A204.1 (cell line): ENCODE measurements around the gene GPD2.

Source experiments
- FAIRE-seq: peaks from 2 replicates; lab custom pipeline; 2012; peaks lifted over from hg19 to GRCh38; lab: Jason Lieb, UNC

Gene GPD2

DNA sequence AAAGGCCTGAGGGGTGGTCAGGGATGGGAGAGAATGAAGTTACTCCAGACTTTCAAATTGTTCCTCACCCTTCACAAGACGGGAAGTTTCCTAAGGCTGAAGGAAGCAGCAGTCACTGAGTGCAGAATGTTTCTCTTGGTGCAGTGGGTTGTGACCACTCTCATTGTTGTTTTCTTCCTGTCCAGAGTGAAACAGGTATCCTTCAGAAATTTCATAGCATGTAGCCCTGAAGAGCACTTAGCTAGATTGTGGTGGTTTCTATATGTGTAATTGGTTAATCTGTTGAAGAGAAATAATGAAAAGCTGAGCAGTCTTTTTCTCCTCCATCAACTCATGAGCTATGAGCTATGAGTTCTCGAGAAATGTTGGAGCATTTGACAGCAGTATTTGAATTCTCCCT, 96.8 kb downstream of the GPD2 start:
- no peak for FAIRE-seq

DNA sequence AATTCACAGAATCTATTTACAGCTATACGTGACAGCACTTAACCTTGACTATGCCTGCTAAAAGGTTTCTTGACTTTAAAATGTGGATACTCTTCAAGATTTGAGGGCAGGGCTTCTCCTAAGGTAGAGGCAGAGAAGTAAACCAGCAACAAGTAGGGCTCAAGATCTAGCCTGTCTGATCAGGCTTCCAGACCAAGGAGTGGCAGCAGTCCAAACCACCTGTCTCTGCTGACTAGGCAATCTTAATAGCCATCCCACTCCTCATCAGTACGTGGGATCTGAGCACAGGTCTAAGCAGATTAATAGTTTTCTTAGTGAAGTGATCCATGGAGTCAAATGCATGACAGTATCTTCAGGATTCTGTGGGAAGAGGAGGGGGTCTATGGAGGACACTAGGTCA, 100.4 kb downstream of the GPD2 start:
- FAIRE-seq = no peak

DNA sequence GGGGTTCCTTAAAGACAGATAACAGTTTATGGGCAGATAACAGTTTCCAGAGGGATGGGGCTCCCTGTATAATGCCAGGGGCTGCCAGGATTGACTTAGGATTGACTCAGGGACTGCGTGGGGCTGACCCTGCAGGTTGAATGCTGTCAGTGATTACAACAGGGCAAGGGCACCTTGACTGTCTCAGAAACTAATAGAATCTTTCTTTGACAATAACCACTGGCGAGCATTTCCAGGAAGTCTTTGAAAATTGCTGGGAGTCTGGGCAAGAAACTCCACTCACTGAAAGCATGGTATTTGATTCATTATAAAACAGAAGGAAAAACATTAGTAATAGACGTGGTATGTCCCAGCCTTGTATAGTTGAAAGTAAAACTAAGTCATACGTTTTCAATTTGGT, 101.0 kb downstream of the GPD2 start:
- no peak for FAIRE-seq

DNA sequence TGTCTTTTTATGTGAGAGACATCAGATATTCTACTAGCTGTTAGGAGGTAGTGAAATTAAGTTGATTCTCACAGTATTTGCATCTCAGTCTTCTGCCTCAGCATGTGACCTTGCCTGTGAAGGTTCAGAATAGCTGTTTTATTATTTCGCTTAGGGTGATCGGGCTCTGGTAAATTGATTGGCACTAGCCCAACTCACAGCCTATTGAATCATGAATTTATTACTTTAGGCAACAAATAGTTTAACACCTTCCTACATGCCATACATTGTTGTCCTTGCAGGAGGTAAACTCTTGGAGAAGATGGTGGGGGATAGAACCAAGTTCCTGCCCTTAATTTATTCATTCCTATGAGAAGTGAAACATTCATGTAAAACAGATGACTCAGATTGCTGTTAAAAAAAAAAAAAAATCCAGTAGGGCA, 101.9 kb downstream of the GPD2 start:
- FAIRE-seq = no peak

DNA sequence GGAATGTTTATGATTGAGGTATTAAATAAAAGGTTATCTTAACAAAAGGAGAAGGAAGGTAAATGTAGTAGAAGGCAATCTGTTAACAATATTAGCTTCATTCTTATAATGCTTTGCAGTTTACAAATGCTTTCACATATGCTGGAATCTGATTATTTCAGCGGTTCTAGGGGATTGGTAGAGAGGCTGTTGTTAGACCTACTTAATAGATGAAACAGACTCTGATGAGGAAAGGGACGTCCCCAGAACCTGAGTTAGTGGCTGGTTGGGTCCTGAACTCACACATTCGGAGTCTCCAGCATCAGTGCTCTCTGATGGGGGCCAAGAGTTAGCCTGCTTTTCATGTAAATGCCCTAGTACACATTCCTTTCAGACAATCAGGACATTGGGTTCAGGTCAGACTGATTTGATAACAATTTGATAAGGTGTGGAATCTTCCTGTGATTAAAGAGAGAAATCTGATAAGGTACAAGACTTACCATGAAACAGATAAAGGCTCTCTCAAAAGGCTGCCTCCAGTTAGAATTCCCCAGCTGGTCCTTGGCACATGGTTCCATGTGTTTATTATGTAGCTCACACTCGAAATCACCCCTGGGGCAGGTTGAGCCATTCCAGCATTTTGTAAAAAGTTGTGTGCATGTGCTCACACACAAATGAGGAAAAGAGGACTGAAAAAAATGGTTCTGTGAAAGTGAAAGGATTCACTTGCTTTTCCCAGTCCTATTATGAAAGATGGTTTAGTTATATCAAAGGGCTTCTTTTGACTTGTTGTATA, 103.1 kb downstream of the GPD2 start:
- no peak for FAIRE-seq

DNA sequence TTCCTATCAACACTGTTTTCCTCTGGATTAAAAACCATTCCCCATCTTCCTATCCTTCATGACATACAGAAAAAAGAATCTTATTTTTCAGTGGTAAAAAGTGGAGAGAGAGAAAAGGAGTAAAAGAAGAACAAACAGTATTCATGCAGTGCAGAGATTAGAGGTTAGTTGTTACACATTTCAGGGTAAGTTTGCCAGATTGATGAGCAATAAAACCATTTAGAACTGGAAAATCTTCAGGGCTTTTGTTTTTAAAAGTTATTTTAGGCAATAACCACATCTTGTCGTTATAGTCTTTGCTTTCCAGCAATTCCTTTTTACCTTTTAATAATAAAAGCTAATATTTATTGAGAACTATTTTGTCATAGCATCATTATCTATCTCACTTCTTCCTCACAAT, 104.5 kb downstream of the GPD2 start:
- FAIRE-seq = no peak

DNA sequence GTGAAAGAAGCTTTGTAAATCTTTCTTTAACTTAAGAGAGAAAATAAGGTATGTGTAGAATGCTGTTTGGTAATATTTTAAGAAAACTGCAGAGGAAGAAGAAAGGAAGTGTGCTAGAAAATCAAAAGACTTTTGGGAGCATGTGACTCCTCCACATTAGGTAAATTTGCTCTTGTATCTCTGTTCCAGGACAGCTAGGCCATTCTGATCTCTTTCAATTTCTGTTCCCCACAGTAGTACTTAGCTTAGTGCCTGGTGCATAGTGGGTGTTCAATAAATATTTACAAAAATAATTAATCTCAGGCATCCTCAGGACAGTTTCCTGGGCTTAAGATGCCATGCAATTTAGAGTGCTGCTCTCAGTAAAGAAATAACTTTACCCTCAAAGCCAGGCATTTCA, 105.0 kb downstream of the GPD2 start:
- no peak for FAIRE-seq

DNA sequence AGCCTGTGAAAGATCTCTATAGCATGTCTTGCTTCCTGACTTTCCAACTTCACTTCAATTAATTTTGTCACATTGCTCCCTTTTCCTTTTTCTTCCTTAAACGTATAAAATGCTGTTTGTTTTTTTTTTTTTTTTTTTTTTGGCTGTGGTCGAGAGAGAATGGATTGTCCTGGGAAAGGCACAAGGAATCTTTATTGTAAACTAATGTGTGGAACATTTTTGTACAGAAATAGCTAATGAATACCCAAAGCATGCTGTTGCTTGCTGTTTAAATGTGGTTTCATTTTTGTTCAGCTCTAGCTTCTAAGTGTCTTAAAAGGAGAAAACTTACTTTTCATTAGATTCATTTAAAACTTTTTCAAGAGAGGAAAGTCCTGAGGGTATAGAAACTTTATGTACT, 105.5 kb downstream of the GPD2 start:
- FAIRE-seq = no peak

DNA sequence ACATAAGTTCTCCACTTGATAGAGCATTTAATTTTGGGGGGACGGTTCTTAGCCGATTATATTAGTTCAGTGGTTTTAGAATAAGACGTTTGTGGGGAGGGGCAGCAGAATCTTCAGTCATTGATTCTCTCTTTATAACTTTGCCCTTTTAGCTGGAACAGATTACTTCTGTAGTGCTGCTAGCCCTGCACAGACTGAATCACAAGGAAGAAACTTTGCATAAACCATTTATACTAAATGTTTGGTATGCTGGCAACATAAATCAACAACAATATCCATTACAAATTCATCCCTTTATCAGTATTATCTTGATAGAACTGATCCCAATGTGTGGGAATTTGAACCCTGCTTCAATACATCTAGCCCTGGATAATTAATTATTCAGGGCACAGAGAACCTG, 112.2 kb downstream of the GPD2 start:
- no peak for FAIRE-seq

DNA sequence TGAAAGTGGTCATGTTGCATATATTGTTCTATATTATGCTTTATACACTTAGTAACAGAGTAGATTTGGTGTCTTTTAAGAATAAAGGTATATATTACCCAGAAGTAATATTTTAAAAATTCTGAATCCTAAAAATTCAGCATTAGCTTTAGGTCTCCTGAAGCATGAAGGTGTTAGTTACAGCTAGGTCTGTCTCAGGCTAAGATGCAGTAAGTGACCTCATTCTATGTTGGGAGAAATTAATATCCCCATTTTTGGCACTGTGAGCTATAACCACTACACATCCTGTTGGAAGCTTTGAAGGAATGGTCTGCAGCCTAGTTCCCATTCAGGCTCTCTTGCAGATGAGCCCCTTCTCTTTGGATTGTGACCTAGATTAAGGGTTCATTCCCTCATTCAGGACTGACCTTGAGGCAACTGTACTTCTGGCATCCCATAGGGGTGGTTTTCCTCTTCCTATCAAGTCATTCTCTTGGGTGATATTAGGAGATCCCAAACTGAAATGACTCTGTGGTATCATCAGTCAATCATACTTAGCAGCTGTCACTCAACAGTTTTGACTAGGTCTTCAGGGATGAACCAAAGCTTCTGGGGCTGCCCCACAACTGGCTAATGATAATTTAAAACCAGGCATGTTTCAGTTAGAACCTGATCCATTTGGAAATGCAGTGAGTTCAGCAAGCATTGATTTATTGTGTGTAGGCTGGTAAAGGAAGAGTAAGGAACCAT, 117.7 kb downstream of the GPD2 start:
- no peak for FAIRE-seq

DNA sequence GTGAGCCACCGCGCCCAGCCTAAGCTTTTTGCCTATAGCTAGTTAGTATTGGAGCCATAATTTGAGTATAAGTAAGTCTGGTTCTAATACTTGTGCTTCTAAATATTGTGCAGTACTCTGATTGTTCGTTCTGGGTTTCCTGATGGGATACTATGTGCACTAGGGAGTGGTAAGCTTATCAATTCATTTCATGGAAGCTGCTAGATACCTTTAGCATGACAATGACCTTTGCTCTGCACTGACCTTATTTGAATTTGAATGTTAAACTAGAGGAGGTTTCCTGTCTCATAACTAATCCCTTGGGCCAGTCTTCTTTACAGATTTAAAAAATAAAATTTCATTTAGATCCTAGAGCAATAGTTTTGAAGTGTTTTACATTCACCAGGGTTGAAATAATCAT, 125.1 kb downstream of the GPD2 start:
- no peak for FAIRE-seq

DNA sequence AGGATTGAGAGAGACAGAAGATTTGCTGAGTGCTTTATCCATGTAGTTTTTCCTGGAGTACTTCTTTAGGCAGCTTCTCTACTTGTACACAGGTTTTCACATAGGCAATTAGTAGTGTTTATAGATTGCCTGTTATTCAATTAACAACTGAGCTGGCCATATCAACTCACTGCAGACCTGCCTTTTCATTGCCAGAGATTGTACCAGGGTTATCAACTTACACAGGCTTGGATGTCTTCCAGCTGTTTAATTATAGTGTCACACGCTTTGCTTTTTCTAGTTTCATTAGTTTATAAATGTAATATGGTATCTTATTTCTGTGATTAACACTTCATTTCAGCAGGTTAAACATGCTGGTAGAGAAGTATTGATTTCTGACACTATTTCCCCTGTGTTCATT, 125.9 kb downstream of the GPD2 start:
- no peak for FAIRE-seq

DNA sequence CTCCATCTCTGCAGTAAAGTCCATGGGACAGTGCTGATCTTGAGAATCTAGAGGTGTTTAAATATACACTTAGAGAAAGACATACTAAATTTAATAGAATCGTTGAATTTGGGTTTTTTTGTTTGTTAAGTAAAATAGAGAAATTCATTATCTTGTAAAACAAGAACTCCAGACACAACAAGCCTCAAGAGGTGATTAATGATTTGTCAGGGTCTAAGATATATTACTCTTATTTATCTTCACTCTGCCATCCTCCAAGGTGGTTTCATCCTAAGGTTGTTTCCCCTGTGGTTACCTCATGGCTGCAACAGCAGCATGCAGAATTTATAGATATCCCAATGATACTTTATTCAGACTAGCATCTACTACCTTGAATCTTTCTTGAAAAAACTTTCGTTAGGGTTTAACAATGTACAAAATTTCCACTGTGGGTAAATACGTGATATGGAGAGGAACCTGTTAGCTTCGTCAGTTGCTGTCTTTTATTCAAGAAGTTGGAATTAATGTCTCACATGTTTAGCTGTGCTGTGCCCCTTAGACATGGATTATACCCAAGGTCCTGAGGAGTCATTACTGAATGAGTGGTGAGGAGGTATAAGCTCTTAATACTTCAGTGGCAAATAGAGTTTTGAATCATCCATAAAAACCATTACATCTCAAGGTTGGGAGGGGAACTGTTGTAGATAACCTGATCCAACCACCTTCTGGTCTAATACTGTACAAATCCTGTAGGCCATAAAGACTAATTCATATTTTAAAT, 128.0 kb downstream of the GPD2 start:
- FAIRE-seq = no peak

DNA sequence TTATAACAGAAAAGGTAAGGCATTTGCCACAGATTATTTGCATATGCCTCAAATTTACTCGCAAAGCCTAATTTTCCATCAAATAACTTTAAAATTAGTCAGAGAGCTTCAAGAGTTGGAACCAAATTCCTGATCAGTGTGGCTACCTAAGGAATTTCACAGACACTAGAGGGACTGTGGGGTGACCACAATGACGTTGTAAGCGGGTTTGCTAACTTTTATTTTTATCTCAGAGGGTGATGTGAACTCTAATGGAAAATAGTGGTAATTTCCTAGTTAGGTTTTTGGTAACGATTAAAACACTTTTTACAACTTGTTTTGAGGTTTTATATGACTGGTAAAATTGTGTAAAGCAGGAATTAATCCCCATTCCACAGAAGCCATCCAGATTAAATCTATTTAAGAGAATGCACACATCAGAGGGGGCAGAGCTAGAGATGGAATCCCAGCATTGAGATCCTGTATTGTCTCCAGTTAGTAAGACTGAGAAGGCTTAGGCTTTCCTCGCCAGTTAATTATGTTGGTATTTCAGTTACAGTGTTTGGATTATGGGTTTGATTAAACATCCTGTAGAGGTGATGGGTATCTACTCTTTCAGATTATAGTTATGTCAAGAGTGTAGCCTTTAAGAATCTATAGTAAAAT, 129.0 kb downstream of the GPD2 start:
- FAIRE-seq = no peak

DNA sequence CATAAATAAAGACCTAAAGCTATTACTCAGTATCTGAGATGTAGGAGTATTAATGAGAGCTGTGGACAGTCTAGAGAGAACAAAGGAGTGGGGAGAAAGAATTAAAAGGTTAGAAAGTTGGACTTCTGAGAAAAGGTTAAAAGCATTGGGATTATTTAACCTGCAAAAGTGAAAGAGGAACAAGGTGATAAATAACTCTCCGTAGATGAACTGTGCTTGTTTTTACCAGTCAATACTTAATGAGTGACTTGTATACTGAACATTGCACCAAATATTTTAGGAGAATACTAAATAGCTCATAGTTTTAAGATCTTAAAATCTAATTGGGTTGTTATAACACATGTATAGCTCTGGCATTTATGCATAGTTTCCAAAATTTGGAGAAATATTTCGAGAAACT, 137.5 kb downstream of the GPD2 start:
- no peak for FAIRE-seq

DNA sequence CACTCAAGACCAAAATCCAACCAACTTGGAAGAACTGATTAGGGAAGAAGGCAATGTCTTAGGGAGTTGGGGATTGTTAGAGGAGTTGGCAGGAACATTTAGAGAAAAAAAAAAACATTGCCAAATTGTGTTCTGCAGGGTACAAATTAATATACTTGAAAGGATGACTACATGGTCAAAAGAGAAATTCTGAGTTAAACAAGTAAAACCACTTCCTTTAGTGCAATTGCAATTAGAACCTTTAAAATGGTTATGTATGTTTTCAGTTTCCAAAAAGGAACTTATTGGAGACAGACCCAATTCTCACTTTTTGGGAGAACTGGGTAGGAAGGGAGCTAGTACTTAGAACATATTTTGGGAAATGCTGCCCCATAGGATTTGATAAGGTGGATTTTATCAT, 137.9 kb downstream of the GPD2 start:
- no peak for FAIRE-seq

DNA sequence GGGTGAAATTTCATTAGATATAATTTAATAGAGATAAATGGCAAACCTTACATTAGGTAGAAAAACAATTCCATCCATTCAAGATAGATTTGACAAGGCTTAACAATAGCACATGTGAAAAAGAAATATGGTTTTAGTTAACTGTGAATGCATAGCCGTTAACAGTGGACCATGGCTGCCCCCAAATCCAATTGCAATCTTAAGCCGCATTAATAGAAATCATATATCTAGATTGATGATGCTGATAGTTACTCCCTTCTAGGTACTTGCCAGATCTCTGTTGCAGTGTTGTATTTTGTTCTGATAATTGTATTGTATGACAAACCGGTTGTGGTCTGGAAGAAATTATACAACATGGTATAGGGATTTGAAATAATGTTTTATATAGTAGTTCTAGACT, 139.8 kb downstream of the GPD2 start:
- FAIRE-seq = no peak

DNA sequence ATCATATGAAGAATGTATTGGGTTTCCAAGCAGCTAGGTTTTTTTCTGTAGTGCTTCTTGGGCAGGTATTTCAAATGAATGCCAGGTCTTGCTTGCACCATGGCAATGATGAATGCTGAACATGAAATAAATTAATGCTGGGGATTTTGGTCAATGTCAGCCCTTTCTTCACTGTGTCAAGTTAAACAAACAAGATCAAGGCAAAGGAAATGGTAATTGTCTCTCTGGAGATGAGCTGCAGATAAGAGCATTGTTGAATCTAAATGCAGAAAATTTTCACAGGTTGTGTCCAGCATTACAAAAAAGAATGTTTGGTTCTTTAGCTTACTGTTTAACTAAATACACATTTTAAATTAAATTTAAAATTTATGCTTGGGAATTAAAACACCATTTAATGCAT, 144.3 kb downstream of the GPD2 start:
- no peak for FAIRE-seq

DNA sequence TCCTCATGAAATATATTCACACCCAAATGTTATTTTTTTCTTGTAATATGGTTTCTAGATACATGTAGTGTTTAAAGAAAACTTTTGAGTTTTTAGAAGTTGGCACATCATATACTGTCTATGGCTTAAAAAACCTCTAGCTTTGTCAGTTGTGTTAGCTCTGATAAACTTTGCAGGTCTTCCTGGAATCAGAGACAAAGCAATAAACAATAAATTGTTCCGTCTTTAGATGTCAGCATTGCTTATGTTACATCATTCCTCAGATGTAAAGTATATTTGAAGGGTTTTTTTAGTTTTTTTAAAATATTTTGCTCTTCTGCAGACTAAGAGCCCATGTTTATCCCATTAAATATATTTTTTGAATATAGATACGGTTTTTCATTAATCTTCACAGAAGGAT, 145.1 kb downstream of the GPD2 start:
- FAIRE-seq = no peak

DNA sequence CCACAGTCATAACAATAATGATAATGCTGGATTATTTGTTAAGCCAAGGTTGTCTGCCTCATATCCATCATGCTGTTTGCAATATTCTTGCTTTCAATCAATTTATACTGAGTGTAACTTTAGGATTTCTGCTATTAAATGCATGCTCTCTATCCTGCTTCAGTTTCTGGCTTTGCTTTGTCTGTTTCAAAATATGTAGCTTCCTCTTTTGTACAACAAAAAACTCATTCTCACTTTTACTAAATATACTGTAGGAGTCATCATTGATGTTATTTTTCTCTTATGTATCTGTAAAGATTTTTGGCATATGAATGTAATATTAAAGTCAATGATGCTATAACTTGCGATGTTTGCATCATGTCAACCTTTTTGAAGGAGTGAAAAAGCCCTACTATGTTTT, 149.3 kb downstream of the GPD2 start:
- FAIRE-seq = no peak

DNA sequence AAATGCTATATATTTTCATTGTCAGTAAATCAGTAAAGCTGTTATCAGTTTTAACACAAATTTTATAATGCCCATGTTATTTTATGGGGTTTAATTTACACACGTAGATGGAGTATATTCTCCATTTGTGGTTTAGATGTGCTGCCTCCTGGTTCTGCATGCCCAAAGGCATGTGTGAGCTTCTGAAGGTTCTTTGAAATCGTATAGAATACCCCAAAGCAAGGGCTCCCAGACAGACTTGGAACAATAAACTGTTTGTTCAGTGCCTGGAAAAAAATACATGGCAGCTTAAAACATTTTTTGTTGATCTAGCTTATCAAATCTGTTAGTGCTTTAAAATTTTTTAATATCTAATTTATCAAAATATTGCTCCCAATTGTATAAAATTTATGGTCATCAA, 150.4 kb downstream of the GPD2 start:
- FAIRE-seq = no peak

DNA sequence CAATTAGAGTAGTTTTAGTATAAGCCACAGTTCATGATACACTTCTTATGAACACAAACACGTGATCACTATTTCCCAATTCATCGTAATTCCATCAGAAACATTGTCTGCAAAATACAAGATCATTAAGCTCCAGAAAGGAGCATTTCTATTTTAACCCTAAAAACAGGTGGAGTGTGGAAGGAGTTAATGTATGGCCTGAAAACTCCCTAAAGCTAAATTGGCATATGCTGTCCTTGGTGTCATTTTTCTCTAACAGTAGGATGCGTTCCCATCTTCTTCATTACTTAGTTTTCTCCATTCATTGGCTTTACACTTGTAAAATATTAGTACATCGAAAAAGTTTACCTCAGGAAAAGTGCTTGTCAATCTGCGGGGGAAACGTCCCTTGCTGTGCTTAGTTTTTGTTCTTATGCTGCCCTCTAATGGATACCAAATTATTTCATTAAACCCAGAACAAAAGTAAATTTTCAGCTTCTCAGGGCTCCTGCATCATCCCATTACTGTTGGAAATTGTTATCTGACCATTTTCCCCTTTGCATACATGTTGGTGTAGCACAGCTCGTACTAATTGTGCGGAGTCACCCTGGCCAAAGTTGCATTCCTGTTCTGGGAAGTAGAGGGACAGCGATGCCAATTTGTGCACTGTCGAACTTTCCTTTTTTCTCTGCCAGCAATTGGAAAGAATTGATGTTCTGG, 153.4 kb downstream of the GPD2 start:
- peak; percentile 91 for FAIRE-seq
